NCI-H446 treated with DMSO at 0.1 percent for 48 hours (cell line): ENCODE measurements around the gene CSMD2.

ENCODE experiments used
- DNase-seq: peaks from one replicate; lab custom pipeline; 2025; lab: John Stamatoyannopoulos, UW

The CSMD2 gene

DNA sequence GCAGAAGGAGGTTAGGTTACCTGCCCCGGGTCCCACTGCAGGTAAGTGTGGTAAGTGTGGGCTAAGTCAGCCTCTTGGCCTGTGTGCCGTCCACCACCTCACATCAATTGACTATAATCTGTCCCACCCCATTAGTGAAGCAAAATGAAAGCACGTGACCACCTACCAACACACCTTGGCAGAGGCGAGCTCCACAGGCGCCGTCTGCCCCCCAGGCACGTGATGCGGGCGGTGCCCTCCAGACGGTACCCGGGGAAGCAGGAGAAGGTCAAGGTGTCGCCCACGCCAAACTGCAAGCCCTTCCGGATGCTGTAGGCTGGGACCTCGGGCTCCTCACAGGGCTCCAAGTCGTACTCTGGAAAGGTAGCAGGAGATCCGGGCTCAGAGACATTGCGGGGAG is 450.6 kb downstream of the CSMD2 start:
- DNase-seq = no peak

DNA sequence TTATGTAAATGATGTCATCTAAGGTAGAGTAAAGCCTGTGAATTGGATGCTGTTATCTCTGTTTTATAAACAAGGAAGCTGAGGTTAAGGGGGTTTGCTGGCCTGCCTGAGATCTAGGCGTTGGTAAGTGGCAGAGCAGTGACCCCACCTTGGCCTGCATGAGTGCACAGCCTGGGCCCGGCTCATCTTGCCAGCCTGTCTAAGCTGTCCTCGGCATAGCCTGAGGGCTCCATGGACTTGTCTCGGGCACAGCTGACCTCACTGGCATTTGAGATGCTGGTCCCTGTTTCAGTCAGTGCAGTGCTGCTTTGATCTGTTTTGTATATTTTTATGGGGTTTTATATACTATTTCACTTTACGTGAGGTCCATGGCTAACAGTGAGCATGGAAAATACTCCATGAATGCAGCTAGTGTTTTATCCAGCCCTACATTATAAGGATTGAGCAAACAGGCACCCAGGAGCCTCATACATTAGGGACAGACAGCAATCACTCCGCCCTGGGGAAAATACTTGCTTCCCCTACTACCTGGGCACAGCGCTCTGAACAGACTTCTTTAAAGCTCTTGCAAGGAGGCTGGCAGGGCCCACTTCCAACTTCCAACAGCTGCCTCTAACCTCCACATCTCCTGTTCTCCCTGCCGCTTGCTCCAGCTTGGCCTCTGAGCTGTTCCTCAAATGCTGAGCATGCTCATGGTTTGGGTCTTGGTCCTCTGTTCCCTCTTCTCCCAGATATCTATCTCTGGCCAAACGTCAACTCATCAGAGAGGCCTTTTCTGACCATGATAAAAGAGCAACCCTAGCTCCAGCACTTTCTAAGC is 451.8 kb downstream of the CSMD2 start:
- no peak for DNase-seq

DNA sequence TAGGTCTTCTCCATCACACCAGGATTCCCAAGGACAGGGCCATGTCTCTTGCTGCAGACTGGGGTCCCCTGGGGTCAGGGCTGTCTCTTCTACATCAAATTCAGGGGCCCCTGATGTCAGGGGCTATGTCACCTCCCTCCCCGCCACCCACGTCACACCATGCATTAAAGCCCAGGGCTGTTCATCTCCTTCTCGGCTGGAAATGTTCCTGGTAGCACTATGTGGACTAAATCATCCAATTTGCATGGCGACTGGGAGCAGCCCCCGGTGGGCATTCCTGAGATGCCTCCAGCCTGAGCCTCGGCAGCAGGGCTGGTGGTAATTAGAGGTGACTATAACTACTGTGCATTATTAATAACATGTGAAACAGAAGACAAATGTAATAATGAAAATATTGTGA is 452.8 kb downstream of the CSMD2 start:
- no peak for DNase-seq

DNA sequence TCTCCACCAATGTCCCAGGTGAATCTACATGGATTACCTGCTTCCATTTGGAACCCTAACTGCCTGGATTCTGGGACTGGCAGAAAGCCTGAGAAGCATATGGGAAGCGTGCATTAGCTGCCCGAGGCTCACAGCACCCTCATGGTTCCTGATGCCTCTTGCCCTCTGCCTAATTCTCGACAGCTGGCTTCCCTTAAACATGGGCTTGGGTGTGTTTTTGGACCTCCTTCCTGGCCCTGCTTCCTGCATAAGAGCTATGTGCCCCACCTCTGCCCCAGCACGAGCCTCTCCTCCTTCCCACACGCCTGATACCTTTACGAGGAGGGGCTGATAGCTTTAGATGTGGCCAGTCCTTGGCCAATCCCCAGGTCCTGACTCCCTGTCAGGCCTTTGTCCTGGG is 453.5 kb downstream of the CSMD2 start:
- no peak for DNase-seq

DNA sequence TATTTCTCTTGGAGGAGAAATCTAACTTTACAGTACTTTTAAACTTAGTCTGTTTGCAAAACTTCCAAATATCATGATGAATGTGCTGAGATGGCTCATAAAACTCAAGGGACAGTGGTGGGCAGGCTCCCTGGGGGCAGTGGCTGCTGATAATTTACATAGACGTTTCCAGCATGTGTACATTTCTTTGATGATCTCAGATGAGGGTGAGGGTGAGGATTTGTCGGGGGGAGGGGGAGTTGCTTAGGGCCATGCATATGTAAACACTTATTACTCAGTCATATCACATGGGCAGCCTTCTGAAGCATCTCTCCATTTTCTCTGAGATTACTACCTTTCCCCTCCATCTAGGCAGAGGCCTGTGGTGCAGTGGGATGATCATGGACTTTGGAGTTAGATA is 454.1 kb downstream of the CSMD2 start:
- DNase-seq = no peak

DNA sequence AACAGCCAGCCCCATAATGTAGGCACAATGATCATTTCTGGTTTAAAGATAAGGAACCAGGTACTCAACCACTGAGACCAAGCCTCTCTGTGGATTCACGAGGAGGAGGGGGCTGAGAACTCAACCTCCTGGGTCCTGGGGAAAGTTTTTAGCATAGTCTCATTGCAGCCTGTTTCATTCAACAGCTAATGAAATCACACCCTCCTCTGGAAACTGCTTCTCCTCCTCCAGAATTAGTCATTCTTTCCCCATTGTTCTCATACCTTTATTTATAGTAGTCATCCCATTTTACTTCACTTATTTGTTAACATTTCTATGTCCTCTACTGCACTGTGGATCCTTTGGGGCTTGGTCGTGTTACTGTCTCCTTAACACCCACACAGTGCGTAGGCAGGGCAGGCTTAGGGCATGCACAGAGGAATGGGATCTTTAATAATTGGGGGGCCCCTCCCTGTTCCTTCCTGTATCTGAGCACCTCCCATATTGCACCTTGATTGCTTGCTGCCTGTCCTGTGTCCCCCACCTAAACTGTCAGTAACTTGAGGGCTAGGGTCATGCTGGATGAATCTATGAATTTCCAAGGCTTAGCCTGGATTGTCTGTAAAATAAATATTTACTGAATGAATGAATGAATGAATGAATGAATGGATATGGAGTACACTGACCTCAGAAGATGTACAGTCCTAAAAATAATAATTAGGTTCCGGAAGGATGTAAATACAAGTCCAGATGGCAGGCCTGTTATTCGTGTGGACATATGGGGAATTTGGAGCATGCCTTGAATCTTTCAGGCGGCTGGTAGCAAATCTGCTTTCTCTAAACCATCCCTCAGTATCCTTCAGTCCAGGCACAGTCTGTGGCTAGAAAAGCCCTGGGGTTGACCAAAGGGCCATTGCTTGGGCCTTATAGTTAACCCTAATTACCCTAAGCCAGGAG is 455.0 kb downstream of the CSMD2 start:
- DNase-seq = no peak

DNA sequence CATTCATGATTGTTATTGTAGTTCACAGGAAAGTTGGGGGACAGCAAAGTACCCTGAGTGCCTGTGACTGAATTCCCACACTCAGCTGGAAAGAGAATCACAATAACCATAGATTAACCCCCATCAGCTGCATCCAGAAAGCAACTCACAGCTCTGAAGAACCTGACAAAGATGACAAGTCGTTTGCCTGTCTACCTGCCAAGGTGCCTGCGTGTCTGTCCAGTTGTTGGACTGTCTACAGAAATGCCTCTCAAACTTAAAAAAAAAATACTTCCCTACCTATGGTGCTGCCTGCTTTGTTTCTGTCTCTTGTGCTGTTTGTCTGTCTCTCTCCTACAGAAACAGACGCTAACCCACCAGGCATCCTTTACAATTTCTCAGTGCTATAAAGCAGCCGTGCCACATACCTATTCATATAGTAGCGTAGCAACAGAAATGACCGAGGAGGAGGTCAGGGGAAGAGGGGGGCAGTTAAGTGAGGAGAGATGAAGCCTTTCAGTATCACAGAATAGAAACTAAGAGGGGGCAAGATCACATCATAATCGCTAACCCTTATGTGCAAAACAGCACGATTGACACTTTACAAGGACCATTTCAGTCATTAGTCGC is 455.8 kb downstream of the CSMD2 start:
- no peak for DNase-seq

DNA sequence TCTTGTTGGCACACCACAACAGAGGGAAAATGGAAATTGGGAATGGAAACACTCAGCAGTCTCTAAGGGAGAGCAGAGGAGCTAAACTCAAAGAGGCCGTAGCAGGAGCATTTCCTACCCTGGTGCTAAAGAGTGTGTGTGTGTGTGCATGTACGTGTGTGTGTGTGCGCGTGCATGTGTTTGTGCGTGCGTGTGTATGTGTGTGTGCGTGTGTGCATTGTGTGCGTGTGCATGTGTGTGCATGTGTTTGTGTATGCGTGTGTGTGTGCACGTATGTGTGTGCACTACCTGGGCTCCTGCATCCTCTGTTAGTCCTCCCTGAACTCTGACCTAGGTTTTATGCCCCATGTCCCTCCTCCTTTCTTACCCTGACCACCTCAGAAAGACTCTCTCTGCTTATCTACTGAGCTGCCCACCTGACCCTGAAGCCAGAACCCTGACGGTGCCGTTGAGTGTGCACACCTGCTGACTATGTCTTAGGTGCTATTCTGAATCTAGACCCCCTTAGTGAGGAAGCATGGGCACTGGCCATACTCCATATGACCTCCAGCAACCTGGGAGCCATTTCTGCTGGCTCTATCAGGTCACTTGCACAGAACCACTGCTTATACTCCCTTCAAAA is 458.3 kb downstream of the CSMD2 start:
- no peak for DNase-seq

- no peak for DNase-seq
Observed at GRCh38 chr1:33703464-33703863, 461.6 kb downstream of the CSMD2 start.

GRCh38 chr1:33698361-33699035 is 466.5 kb downstream of the CSMD2 start:
- no peak for DNase-seq

- no peak for DNase-seq
Observed at GRCh38 chr1:33697816-33698215, 467.2 kb downstream of the CSMD2 start.

DNA sequence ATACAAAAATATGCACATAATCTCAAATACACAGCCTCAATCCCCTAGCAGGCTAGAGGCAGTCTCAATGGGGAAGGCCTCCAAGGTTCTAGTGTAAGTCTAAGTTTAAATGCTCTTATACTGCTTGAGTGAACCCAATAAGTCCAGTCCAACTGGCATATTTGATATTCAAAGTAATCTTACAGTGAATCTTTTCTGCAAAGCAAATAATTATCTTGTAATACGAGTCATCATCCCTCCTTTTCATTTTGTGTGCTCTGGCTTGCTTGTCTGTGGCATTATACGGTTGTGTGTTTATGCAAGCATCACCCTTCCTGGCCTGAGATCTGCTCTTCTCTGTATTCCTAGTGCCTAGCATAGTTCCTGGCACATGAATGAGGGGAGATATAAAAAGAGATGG is 468.1 kb downstream of the CSMD2 start:
- DNase-seq = no peak

DNA sequence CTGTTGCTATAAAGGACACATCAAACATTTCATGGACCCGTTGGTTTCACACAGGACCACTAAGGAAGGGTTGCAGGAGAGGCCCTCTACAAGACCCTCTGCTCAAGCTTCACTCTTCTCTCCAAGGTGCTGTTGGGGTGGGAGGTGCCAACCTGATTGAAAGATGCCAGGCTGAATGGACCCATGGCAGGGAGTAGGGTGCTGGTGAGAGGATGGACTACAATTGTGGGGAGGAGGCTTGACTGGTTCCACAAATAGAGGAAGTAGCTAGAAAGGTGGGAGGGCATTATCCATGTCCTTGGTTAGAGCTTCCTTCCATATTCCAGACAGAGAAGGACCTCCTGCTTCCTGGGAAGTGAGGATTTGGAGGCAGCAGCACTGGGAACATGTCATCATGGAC is 468.7 kb downstream of the CSMD2 start:
- no peak for DNase-seq

GRCh38 chr1:33692206-33693188 is 472.5 kb downstream of the CSMD2 start:
- no peak for DNase-seq

GRCh38 chr1:33687000-33687399 is 478.0 kb downstream of the CSMD2 start:
- DNase-seq = no peak

- DNase-seq = no peak
Observed at GRCh38 chr1:33686551-33686950, 478.5 kb downstream of the CSMD2 start.

GRCh38 chr1:33685256-33685655 is 479.8 kb downstream of the CSMD2 start:
- DNase-seq = no peak

DNA sequence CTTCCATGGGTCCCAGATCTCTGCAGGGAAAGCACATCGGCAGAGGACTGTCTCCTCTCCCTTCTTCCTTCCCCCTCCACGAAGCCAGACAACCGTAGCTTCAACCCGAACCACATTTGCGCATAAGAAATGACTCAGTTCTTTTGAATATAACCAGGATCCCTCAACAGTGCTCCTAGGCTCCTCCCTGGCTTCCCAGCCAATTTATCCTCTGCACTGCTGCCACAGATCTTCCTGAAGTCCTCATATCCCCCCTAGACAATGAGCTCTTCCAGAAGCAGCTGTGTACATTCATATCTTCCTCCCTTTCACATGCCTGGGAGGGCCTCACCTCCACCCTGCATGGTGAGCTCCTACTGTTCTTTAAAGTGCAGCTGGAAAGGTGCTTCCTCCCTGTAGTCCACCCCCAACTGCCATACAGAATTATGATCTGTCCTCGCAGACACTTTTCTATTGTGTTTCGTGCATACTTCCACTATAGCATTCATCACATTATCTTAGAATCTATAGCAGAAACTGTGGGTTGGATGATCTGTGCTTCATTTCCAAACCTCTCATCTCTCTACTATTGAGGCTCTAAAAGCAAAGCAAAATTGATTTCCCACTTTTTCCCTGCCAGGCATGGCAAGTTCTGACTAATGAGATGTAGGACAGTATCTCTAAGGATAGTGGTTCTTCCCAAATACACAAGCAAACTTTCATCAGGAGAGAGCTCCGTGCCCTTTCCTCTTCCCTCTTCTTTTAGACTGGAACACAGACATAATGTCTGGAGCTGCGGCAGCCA is 480.4 kb downstream of the CSMD2 start:
- DNase-seq = no peak

GRCh38 chr1:33683913-33684312 is 481.1 kb downstream of the CSMD2 start:
- no peak for DNase-seq

GRCh38 chr1:33682371-33682770 is 482.7 kb downstream of the CSMD2 start:
- no peak for DNase-seq
